WTC11 (cell line): Measurements from ENCODE around the gene MITD1. TPM values are rescaled to one million over a fixed set of nuclear protein-coding genes. Genes with fewer than 3 reads are reported as not detected.

Source experiments
- ATF6 ChIP-seq: sonication (generic); formaldehyde crosslinking; IDR thresholded peaks from 2 replicates; pipeline ENCODE4 v1.8.1; 2023; ENCODE audit warnings: mild to moderate bottlenecking, missing genetic modification reagents
- CREB1 ChIP-seq: sonication (generic); formaldehyde crosslinking; IDR thresholded peaks from 2 replicates; pipeline ENCODE4 v1.8.0; 2023; ENCODE audit warnings: mild to moderate bottlenecking, missing genetic modification reagents
- CREM ChIP-seq: sonication (generic); formaldehyde crosslinking; IDR thresholded peaks from 2 replicates; pipeline ENCODE4 v1.8.1; 2022; ENCODE audit warnings: mild to moderate bottlenecking, missing genetic modification reagents, moderate library complexity
- CTCF ChIP-seq: fragments of 200-600 bp; IDR thresholded peaks from 2 replicates; pipeline ENCODE4 v1.8.0; 2022; ENCODE audit warnings: antibody characterized with exemption
- EMX1 ChIP-seq: fragments of 250-450 bp; sonication (Bioruptor Pico); IDR thresholded peaks from 2 replicates; pipeline ENCODE4 v1.8.0; 2021; ENCODE audit warnings: mild to moderate bottlenecking
- HMGA2 ChIP-seq: fragments of 250-450 bp; sonication (Bioruptor Pico); IDR thresholded peaks from 2 replicates; pipeline ENCODE4 v1.4.0; 2021; ENCODE audit warnings: mild to moderate bottlenecking, moderate library complexity
- HMGXB4 ChIP-seq: sonication (generic); formaldehyde crosslinking; IDR thresholded peaks from 2 replicates; pipeline ENCODE4 v1.8.1; 2023; ENCODE audit warnings: mild to moderate bottlenecking, moderate library complexity, missing genetic modification reagents
- IRF1 ChIP-seq: sonication (generic); formaldehyde crosslinking; IDR thresholded peaks from 2 replicates; pipeline ENCODE4 v1.8.0; 2023; ENCODE audit warnings: missing genetic modification reagents
- MAX ChIP-seq: sonication (generic); formaldehyde crosslinking; IDR thresholded peaks from 2 replicates; pipeline ENCODE4 v1.8.0; 2022; ENCODE audit warnings: mild to moderate bottlenecking, missing genetic modification reagents
- MXD4 ChIP-seq: fragments of 250-450 bp; sonication (Bioruptor Pico); IDR thresholded peaks from 2 replicates; pipeline ENCODE4 v1.8.0; 2021; ENCODE audit warnings: mild to moderate bottlenecking, moderate library complexity, borderline replicate concordance
- MYBL2 ChIP-seq: sonication (generic); formaldehyde crosslinking; IDR thresholded peaks from 2 replicates; pipeline ENCODE4 v1.8.1; 2023; ENCODE audit warnings: mild to moderate bottlenecking, moderate library complexity, missing genetic modification reagents
- NFYB ChIP-seq: sonication (generic); formaldehyde crosslinking; conservative IDR thresholded peaks from 2 replicates; pipeline ENCODE4 v1.8.0; 2022; ENCODE audit warnings: low read depth, missing genetic modification reagents
- NR2C2 ChIP-seq: sonication (generic); formaldehyde crosslinking; IDR thresholded peaks from 2 replicates; pipeline ENCODE4 v1.8.0; 2022; ENCODE audit warnings: mild to moderate bottlenecking, missing genetic modification reagents
- PRDM15 ChIP-seq: sonication (generic); formaldehyde crosslinking; IDR thresholded peaks from 2 replicates; pipeline ENCODE4 v1.8.0; 2022; ENCODE audit warnings: missing genetic modification reagents
- PRRX2 ChIP-seq: fragments of 250-450 bp; sonication (Bioruptor Pico); IDR thresholded peaks from 2 replicates; pipeline ENCODE4 v1.8.0; 2021; ENCODE audit warnings: mild to moderate bottlenecking
- SOX15 ChIP-seq: fragments of 250-450 bp; sonication (Bioruptor Pico); IDR thresholded peaks from 2 replicates; pipeline ENCODE4 v1.9.0; 2021; ENCODE audit warnings: mild to moderate bottlenecking
- SP1 ChIP-seq: sonication (generic); formaldehyde crosslinking; conservative IDR thresholded peaks from 2 replicates; pipeline ENCODE4 v1.8.1; 2022; ENCODE audit warnings: missing genetic modification reagents
- TEAD1 ChIP-seq: sonication (generic); formaldehyde crosslinking; IDR thresholded peaks from 2 replicates; pipeline ENCODE4 v1.8.0; 2022; ENCODE audit warnings: mild to moderate bottlenecking, missing genetic modification reagents
- ZNF121 ChIP-seq: sonication (generic); formaldehyde crosslinking; IDR thresholded peaks from 2 replicates; pipeline ENCODE4 v1.8.0; 2023; ENCODE audit warnings: missing genetic modification reagents
- ZNF317 ChIP-seq: sonication (generic); formaldehyde crosslinking; IDR thresholded peaks from 2 replicates; pipeline ENCODE4 v1.8.1; 2023; ENCODE audit warnings: low read depth, mild to moderate bottlenecking, moderate library complexity, missing genetic modification reagents, borderline replicate concordance
- ZNF416 ChIP-seq: fragments of 250-450 bp; sonication (Bioruptor Pico); IDR thresholded peaks from 2 replicates; pipeline ENCODE4 v1.9.0; 2021; ENCODE audit warnings: mild to moderate bottlenecking, inconsistent platforms
- ZNF423 ChIP-seq: fragments of 250-450 bp; sonication (Bioruptor Pico); IDR thresholded peaks from 2 replicates; pipeline ENCODE4 v2.1.2; 2022; ENCODE audit warnings: mild to moderate bottlenecking, moderate library complexity
- ZSCAN18 ChIP-seq: fragments of 250-450 bp; sonication (Bioruptor Pico); IDR thresholded peaks from 2 replicates; pipeline ENCODE4 v2.1.2; 2022; ENCODE audit warnings: mild to moderate bottlenecking, moderate library complexity
- total RNA-seq: library from RNA; stranded (reverse); gene quantifications from 3 replicates; pipeline ENCODE4 v1.2.3, GENCODE V29; 2021

The MITD1 gene
- total RNA-seq, 1 experiment from 2014 or later = 33.1 TPM

GRCh38 chr2:99154643-99155536, 26.0 kb downstream of the MITD1 start, which contains the start of the genes LIPT1 and TSGA10 (continued):
- TF ChIP-seq ATF6 (CRISPR knock-in tag) (no peak; the same call in 1 of the 2 replicates), TEAD1 (peak; percentile 77; the same call in 1 of the 2 replicates), MYBL2 (CRISPR knock-in tag) (peak; percentile 95), ZNF423 (CRISPR knock-in tag) (no peak), ZNF416 (CRISPR knock-in tag) (0 out of 2 replicates have a peak, but pooled peaks have one; percentile 23), SP1 (CRISPR knock-in tag) (peak; percentile 96), IRF1 (CRISPR knock-in tag) (peak; percentile 93), CREM (CRISPR knock-in tag) (peak; percentile 72; the same call in 1 of the 2 replicates), EMX1 (CRISPR knock-in tag) (no peak), CREB1 (CRISPR knock-in tag) (peak; percentile 78; the same call in 1 of the 2 replicates), ZNF121 (no peak), CTCF (no peak), MXD4 (no peak), HMGA2 (no peak), SOX15 (CRISPR knock-in tag) (no peak), PRRX2 (CRISPR knock-in tag) (no peak), NR2C2 (CRISPR knock-in tag) (peak; percentile 41; the same call in 1 of the 2 replicates), ZSCAN18 (CRISPR knock-in tag) (no peak), NFYB (CRISPR knock-in tag) (no peak), MAX (CRISPR knock-in tag) (peak; percentile 98), ZNF317 (0 out of 2 replicates have a peak, but pooled peaks have one; percentile 44), PRDM15 (CRISPR knock-in tag) (peak; percentile 72), HMGXB4 (CRISPR knock-in tag) (peak; percentile 57)
- TF ChIP-seq, all 79 proteins: peak for 37
